ENCODE data around the gene ZACN. TPM values are rescaled to one million over a fixed set of nuclear protein-coding genes. Genes with fewer than 3 reads are reported as not detected.
"Not testable (repeated sequence)": the region's sequence is repeated elsewhere in the genome, so short reads cannot be mapped to it uniquely, and the experiment has no call there.

Gene ZACN
- total RNA-seq, 1 donor from 2014 or later, result not detected

- no peak overlapping the region for H3K4me3 ChIP-seq (ENCODE audit: low read depth, low read length)
- DNase-seq (ENCODE audit: low read depth), result no peak
- peak; percentile 16 for TF ChIP-seq CTCF (conservative IDR thresholded peaks at IDR 0.05; ENCODE audit: low read depth, low read length)
These were observed 22.1 kb upstream of the ZACN start for GRCh38 chr17:76056882-76057281.

DNA sequence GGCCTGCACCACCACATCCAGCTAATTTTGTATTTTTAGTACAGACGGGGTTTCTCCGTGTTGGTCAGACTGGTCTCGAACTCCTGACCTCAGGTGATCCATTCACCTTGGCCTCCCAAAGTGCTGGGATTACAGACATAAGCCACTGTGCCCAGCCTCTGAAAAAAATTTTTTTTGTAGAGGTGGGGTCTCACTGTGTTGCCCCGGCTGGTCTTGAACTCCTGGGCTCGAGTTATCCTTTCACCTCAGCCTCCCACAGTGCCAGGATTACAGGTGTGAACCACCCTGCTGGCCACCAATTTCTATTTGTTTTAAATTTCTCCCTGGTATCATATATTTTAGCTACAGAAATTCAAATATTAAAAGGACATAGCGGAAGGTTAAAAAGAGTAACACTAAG is 20.7 kb upstream of the ZACN start:
- not testable (repeated sequence) for H3K4me3 ChIP-seq (ENCODE audit: low read depth, low read length); DNase-seq (ENCODE audit: low read depth)

DNA sequence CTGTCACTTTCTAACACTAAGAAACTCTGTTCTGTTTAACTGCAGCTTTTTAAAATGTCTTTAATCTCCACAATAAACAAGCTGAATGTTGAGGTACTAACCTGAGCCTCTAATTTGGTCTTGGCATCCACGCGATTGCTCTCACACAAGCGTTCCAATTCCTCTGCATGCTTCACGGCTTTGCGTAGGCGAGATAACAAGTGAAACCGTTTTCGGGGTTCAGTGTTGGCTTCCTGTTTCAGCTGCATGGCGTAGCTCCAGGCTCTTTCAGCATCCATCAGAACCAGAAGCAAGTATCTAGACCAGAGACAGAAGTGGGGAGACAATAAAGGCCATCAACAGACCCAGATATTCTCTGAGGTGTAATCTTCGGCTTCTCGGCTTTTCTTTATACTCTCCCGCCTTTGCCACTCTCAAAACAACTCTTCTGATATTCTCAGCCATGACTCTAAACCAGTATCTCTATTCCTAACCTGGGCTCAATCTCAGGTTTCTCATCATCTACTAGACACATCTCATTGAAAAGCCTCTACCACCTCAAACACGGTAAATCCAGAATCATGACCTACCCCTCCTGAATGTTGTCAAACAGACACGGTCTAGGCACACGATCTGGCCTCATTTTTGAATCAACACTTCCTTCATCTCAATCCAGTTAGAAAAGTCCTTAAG is 15.0 kb upstream of the ZACN start:
- no peak for DNase-seq (ENCODE audit: low read depth)
- no peak overlapping the region for H3K4me3 ChIP-seq (ENCODE audit: low read depth, low read length)
- TF ChIP-seq CTCF (conservative IDR thresholded peaks at IDR 0.05; ENCODE audit: low read depth, low read length), result no peak

GRCh38 chr17:76065775-76066174 is 13.2 kb upstream of the ZACN start:
- no peak for TF ChIP-seq CTCF (conservative IDR thresholded peaks at IDR 0.05; ENCODE audit: low read depth, low read length)
- no peak overlapping the region for H3K4me3 ChIP-seq (ENCODE audit: low read depth, low read length)
- no peak for DNase-seq (ENCODE audit: low read depth)

DNA sequence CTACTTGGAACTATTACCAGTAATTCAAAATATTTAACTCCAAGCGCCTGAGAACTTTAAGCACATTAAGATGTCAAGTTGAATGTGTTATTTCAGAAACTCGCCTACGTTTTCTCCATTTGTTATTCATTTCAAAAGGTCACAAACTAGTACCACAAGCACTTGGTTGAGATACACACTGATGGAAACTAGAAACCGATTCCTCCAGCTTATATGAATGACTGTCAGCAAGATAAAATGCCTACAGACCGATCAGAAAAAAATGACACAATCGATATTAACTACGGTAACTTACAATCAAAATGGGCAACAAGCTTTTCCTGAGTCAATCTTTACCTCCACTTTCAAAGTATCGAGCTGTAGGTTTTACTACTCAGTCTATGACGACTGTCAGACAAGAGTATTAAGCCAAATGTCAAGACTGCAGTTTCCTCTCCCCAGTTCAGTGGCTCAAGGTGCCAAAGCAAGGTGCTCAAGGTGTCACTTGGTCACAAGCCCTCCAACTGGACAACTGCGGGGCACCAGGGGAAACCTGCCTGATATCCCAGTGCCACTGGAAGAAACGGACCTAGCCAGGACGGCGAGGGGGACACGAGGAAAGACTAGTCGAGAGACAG is 7.3 kb upstream of the ZACN start:
- no peak for DNase-seq (ENCODE audit: low read depth)
- peak overlapping the region; percentile 97 for H3K4me3 ChIP-seq (ENCODE audit: low read depth, low read length)
- TF ChIP-seq CTCF (conservative IDR thresholded peaks at IDR 0.05; ENCODE audit: low read depth, low read length), result no peak

GRCh38 chr17:76072148-76072858 is 6.7 kb upstream of the ZACN start, which contains the start of gene SRP68:
TSS of gene SRP68 (minus strand) at chr17:76072517. CDS start at chr17:76072491, 26 bp downstream.
- H3K4me3 ChIP-seq (ENCODE audit: low read depth, low read length), result peak within 1 kb of the TSS; percentile 97
- no peak for TF ChIP-seq CTCF (conservative IDR thresholded peaks at IDR 0.05; ENCODE audit: low read depth, low read length)
- DNase-seq (ENCODE audit: low read depth), result peak; percentile 40
